Measurements from ENCODE around the gene ADAMTS17. TPM values are rescaled to one million over a fixed set of nuclear protein-coding genes. Genes with fewer than 3 reads are reported as not detected.

ADAMTS17 gene
- total RNA-seq, 1 donor from 2014 or later: 1.5 TPM

- H3K4me2 ChIP-seq: no peak overlapping the region
- no peaks in the 10 kb centered on the region for H3K79me2 ChIP-seq (ENCODE audit: low read depth)
- peaks cover 6% of the 10 kb centered on the region for H3K9me3 Mint-ChIP-seq
- H3K9ac ChIP-seq: no peak overlapping the region
- peaks cover 7% of the 10 kb centered on the region for H3F3A ChIP-seq (ENCODE audit: low read depth)
- H3K4me3 ChIP-seq: no peak overlapping the region
- no peaks in the 10 kb centered on the region for H4K20me1 ChIP-seq (ENCODE audit: low read depth)
- DNase-seq (ENCODE audit: low spot score): no peak
- TF ChIP-seq EZH2 (IDR thresholded peaks at IDR 0.05): no peak
- TF ChIP-seq CTCF (IDR thresholded peaks at IDR 0.05): no peak
- H3K27ac Mint-ChIP-seq: peak overlapping the region; percentile 89
- H3K27me3 Mint-ChIP-seq (ENCODE audit: insufficient read depth, low read depth): peaks cover 8% of the 10 kb centered on the region
- peaks cover 6% of the 10 kb centered on the region for H3K4me1 ChIP-seq
- peaks cover 11% of the 10 kb centered on the region for H3K4me1 Mint-ChIP-seq
- no peaks in the 10 kb centered on the region for H3K27me3 ChIP-seq
- H3K4me3 Mint-ChIP-seq: no peak overlapping the region
- no peaks in the 10 kb centered on the region for H3K9me3 ChIP-seq (ENCODE audit: low read depth)
- H2AFZ ChIP-seq (replicated peaks): no peak overlapping the region
- H3K36me3 ChIP-seq: no peaks in the 10 kb centered on the region
- no peak overlapping the region for H3K27ac ChIP-seq
- no peaks in the 10 kb centered on the region for H3K36me3 Mint-ChIP-seq
These were observed 104.6 kb downstream of the ADAMTS17 start for GRCh38 chr15:100236981-100237720.

- no peak overlapping the region for H3K9ac ChIP-seq
- no peaks in the 10 kb centered on the region for H3K9me3 ChIP-seq (ENCODE audit: low read depth)
- no peak for DNase-seq (ENCODE audit: low spot score)
- H3K79me2 ChIP-seq (ENCODE audit: low read depth): no peaks in the 10 kb centered on the region
- H3K27ac Mint-ChIP-seq: peak overlapping the region; percentile 5
- H3F3A ChIP-seq (ENCODE audit: low read depth): no peaks in the 10 kb centered on the region
- peaks cover 6% of the 10 kb centered on the region for H3K4me1 Mint-ChIP-seq
- TF ChIP-seq EZH2phosphoT487 (IDR thresholded peaks at IDR 0.05): no peak
- TF ChIP-seq CTCF (IDR thresholded peaks at IDR 0.05): no peak
- no peak for TF ChIP-seq EZH2 (IDR thresholded peaks at IDR 0.05)
- H3K27me3 ChIP-seq: no peaks in the 10 kb centered on the region
- H2AFZ ChIP-seq (replicated peaks): no peak overlapping the region
- no peak overlapping the region for H3K4me3 Mint-ChIP-seq
- H3K36me3 Mint-ChIP-seq: no peaks in the 10 kb centered on the region
- no peak overlapping the region for H3K27ac ChIP-seq
- no peaks in the 10 kb centered on the region for H4K20me1 ChIP-seq (ENCODE audit: low read depth)
- H3K27me3 Mint-ChIP-seq (ENCODE audit: insufficient read depth, low read depth): peaks cover 9% of the 10 kb centered on the region
- no peaks in the 10 kb centered on the region for H3K4me1 ChIP-seq
- H3K4me3 ChIP-seq: no peak overlapping the region
- no peak overlapping the region for H3K4me2 ChIP-seq
- H3K36me3 ChIP-seq: no peaks in the 10 kb centered on the region
- no peaks in the 10 kb centered on the region for H3K9me3 Mint-ChIP-seq
These were observed 106.7 kb downstream of the ADAMTS17 start for GRCh38 chr15:100235030-100235617.

- no peaks in the 10 kb centered on the region for H3K36me3 ChIP-seq
- no peaks in the 10 kb centered on the region for H3K27me3 ChIP-seq
- DNase-seq (ENCODE audit: low spot score): no peak
- peaks cover 6% of the 10 kb centered on the region for H3K4me1 Mint-ChIP-seq
- TF ChIP-seq EZH2phosphoT487 (IDR thresholded peaks at IDR 0.05) (no peak), EZH2 (IDR thresholded peaks at IDR 0.05) (no peak), CTCF (IDR thresholded peaks at IDR 0.05) (no peak)
- no peaks in the 10 kb centered on the region for H3K36me3 Mint-ChIP-seq
- no peaks in the 10 kb centered on the region for H3K9me3 Mint-ChIP-seq
- H3K4me1 ChIP-seq: no peaks in the 10 kb centered on the region
- H3K27me3 Mint-ChIP-seq (ENCODE audit: insufficient read depth, low read depth): peaks cover 8% of the 10 kb centered on the region
- no peak overlapping the region for H3K4me3 Mint-ChIP-seq
- H3K4me2 ChIP-seq: no peak overlapping the region
- no peaks in the 10 kb centered on the region for H4K20me1 ChIP-seq (ENCODE audit: low read depth)
- no peak overlapping the region for H2AFZ ChIP-seq (replicated peaks)
- H3K79me2 ChIP-seq (ENCODE audit: low read depth): no peaks in the 10 kb centered on the region
- no peaks in the 10 kb centered on the region for H3K9me3 ChIP-seq (ENCODE audit: low read depth)
- H3K4me3 ChIP-seq: no peak overlapping the region
- no peak overlapping the region for H3K27ac ChIP-seq
- H3F3A ChIP-seq (ENCODE audit: low read depth): no peaks in the 10 kb centered on the region
- H3K27ac Mint-ChIP-seq: peak overlapping the region; percentile 62
- no peak overlapping the region for H3K9ac ChIP-seq
These were observed 107.4 kb downstream of the ADAMTS17 start for GRCh38 chr15:100234158-100235029.

Data from neural progenitor cell (in vitro differentiated cells).